Duodenal mucosa (tissue), 2 donors: ENCODE measurements around the gene PTPRN2.

Experiments used
- H3K27ac ChIP-seq: one replicate; pipeline ENCODE4 v1.7.0; 2013; ENCODE audit warnings: low read depth, low read length
- H3K27me3 ChIP-seq, 2 donors: one replicate each; pipeline ENCODE4 v1.7.0; 2013; ENCODE audit warnings: low read length in 2 of 2, control low read depth in 1 of 2; ENCODE audit not compliant: insufficient read depth in 2 of 2, control insufficient read depth in 1 of 2
- H3K36me3 ChIP-seq, 2 donors: one replicate each; pipeline ENCODE4 v1.7.0; 2013; ENCODE audit warnings: low read length in 2 of 2, control low read depth in 1 of 2; ENCODE audit not compliant: insufficient read depth in 2 of 2, control insufficient read depth in 1 of 2
- H3K4me1 ChIP-seq, 2 donors: one replicate each; pipeline ENCODE4 v1.7.0; 2013; ENCODE audit warnings: low read length in 2 of 2, control low read depth in 1 of 2; ENCODE audit not compliant: insufficient read depth in 2 of 2, control insufficient read depth in 1 of 2
- H3K4me3 ChIP-seq, 2 donors: one replicate each; pipeline ENCODE4 v1.7.0; 2013; ENCODE audit warnings: low read length in 2 of 2, low read depth in 1 of 2
- H3K9ac ChIP-seq, 2 donors: one replicate each; pipeline ENCODE4 v1.7.0; 2013; ENCODE audit warnings: low read length in 2 of 2, low read depth in 1 of 2
- H3K9me3 ChIP-seq, 2 donors: one replicate each; pipeline ENCODE4 v1.7.0; 2013; ENCODE audit warnings: low read length in 2 of 2, control low read depth in 1 of 2; ENCODE audit not compliant: control insufficient read depth in 1 of 2

PTPRN2 gene

DNA sequence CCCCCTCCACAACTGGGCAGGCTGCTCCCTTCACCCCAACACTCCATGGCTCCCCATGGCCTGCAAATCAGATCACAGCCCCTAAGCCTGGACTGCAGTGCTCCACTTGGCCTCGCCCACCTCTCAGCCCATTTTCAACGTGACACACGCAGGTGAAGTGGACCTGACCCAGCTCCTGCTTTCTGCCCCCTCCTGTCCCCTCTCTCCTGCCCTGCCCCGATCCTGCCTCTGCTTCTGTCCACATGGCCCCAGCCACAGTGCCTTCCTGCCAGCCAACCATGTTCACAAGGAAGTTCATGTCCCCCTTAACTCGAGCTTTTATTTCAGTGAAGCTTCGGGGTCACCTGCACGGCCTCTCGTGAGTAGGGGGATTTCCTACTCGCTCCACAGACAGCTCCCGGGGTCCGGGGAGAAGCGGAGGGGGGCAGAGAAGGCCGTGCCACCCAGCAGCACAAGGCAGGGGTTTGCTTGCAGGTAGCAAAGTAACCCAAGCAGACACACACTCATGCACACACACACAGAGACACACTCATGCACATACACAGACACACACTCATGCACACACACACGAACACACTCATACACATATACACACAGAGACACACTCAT, 713.3 kb downstream of the PTPRN2 start:
- no peaks in the 10 kb centered on the region for H3K9me3 ChIP-seq
- H3K9ac ChIP-seq, result no peak overlapping the region
- H3K27me3 ChIP-seq, result peaks cover 0 to 6% of the 10 kb centered on the region in 2 donors
- no peak overlapping the region for H3K27ac ChIP-seq
- no peak overlapping the region for H3K4me3 ChIP-seq
- peaks cover 0 to 5% of the 10 kb centered on the region in 2 donors for H3K4me1 ChIP-seq
- no peaks in the 10 kb centered on the region for H3K36me3 ChIP-seq

DNA sequence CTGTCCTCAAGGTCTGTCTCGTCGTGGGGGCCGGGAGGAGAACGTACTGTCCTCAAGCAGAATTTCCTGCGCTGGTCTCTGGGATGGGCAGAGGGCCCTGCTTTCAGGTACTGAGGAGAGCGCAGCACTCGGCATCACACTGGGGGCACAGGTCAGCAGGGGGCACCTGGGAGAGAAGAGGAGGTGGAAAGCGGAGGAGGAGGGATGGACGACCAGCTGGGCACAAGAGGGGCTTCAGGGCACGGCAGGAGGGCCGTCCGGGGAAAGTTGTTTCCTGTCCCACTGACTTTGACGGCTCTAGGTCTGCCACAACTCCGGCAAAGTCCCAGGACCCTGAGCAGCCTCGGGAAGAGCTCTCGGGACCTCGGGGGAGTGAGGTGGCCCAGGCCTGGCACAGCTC, 714.0 kb downstream of the PTPRN2 start:
- Histone ChIP-seq H3K9me3 (no peaks in the 10 kb centered on the region), H3K27me3 (peaks cover 0 to 6% of the 10 kb centered on the region in 2 donors), H3K4me3 (no peak overlapping the region), H3K36me3 (no peaks in the 10 kb centered on the region), H3K9ac (no peak overlapping the region), H3K4me1 (peaks cover 0 to 5% of the 10 kb centered on the region in 2 donors), H3K27ac (no peak overlapping the region)

DNA sequence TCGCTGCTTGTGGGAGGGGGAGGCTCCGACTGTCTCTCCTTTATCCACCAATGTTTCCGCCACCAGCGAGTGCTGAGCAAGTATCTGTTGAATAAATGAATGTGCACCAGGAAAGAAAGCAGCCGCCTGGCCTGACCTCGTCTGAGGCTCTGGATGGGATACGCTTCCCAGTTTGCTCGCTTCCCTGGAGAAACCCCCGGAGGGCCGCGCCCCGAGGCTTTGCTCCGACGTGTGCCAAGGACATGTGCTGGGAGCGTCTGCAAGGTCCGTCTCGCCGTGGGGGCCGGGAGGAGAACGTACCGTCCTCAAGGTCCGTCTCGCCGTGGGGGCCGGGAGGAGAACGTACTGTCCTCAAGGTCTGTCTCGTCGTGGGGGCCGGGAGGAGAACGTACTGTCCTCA, 714.4 kb downstream of the PTPRN2 start:
- H3K4me3 ChIP-seq, result no peak overlapping the region
- peaks cover 0 to 5% of the 10 kb centered on the region in 2 donors for H3K4me1 ChIP-seq
- H3K9me3 ChIP-seq, result no peaks in the 10 kb centered on the region
- H3K36me3 ChIP-seq, result no peaks in the 10 kb centered on the region
- H3K27ac ChIP-seq, result no peak overlapping the region
- H3K9ac ChIP-seq, result no peak overlapping the region
- H3K27me3 ChIP-seq, result peaks cover 0 to 6% of the 10 kb centered on the region in 2 donors

GRCh38 chr7:157872447-157872846, 715.2 kb downstream of the PTPRN2 start:
- no peak overlapping the region for H3K9ac ChIP-seq
- H3K9me3 ChIP-seq, result no peaks in the 10 kb centered on the region
- H3K4me3 ChIP-seq, result no peak overlapping the region
- H3K27me3 ChIP-seq, result peaks cover 0 to 6% of the 10 kb centered on the region in 2 donors
- H3K36me3 ChIP-seq, result no peaks in the 10 kb centered on the region
- peaks cover 0 to 5% of the 10 kb centered on the region in 2 donors for H3K4me1 ChIP-seq
- no peak overlapping the region for H3K27ac ChIP-seq

DNA sequence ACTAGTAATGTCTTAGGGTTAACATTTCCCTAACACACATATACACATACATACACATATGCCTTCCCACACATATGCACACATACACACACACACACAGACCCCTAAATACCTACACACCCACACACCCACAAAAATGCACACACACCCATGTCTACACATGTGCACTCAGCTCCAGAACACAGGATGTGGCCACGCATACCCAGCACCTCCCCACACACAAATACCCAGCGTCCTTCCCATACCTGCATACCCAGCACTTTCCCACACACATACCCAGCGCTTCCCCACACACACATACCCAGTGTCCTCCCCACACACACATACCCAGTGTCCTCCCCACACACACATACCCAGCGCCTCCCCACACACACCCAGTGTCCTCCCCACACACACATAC, 715.9 kb downstream of the PTPRN2 start:
- Histone ChIP-seq H3K9me3 (no peaks in the 10 kb centered on the region), H3K27me3 (peaks cover 0 to 6% of the 10 kb centered on the region in 2 donors), H3K9ac (no peak overlapping the region), H3K27ac (no peak overlapping the region), H3K36me3 (no peaks in the 10 kb centered on the region), H3K4me1 (peaks cover 0 to 5% of the 10 kb centered on the region in 2 donors), H3K4me3 (no peak overlapping the region)

GRCh38 chr7:157870644-157871290, 716.9 kb downstream of the PTPRN2 start:
- no peak overlapping the region for H3K9ac ChIP-seq
- peaks cover 0 to 5% of the 10 kb centered on the region in 2 donors for H3K27me3 ChIP-seq
- peaks cover 0 to 5% of the 10 kb centered on the region in 2 donors for H3K4me1 ChIP-seq
- H3K9me3 ChIP-seq, result no peaks in the 10 kb centered on the region
- H3K4me3 ChIP-seq, result no peak overlapping the region
- no peak overlapping the region for H3K27ac ChIP-seq
- H3K36me3 ChIP-seq, result no peaks in the 10 kb centered on the region

- Histone ChIP-seq H3K4me3 (no peak overlapping the region), H3K9ac (no peak overlapping the region), H3K27ac (no peak overlapping the region), H3K36me3 (no peaks in the 10 kb centered on the region), H3K9me3 (no peaks in the 10 kb centered on the region), H3K27me3 (peaks cover 0 to 2% of the 10 kb centered on the region in 2 donors), H3K4me1 (no peaks in the 10 kb centered on the region)
These were observed 717.8 kb downstream of the PTPRN2 start for GRCh38 chr7:157869793-157870192.

GRCh38 chr7:157867685-157868305, 719.8 kb downstream of the PTPRN2 start:
- Histone ChIP-seq H3K36me3 (no peaks in the 10 kb centered on the region), H3K27ac (no peak overlapping the region), H3K4me3 (no peak overlapping the region), H3K9me3 (no peaks in the 10 kb centered on the region), H3K4me1 (no peaks in the 10 kb centered on the region), H3K9ac (no peak overlapping the region), H3K27me3 (no peaks in the 10 kb centered on the region)

DNA sequence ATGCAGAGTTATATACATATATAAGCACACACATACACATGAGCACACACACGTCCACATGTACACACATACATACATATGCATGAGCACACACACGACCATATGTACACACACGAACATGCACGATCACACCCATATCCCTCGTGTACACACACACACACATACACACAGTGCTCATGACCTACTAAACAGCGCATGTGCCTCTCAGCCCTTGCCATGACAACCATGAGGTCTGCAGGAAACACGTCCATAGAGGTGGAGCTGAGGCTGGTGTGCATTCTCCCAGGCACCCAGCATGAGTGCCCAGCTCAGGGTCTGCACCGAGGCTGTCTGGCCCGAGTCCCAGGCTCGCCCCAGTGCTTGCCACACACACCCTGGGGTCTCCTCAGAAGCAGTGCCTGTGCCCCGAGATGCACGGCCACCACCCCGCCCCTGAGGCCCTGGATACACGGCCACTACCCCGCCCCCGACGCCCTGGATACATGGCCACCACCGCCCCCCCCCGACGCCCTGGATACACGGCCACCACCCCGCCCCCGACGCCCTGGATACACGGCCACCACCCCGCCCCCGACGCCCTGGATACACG, 721.2 kb downstream of the PTPRN2 start:
- Histone ChIP-seq H3K27me3 (no peaks in the 10 kb centered on the region), H3K4me1 (no peaks in the 10 kb centered on the region), H3K36me3 (no peaks in the 10 kb centered on the region), H3K9me3 (no peaks in the 10 kb centered on the region), H3K27ac (no peak overlapping the region), H3K4me3 (no peak overlapping the region), H3K9ac (no peak overlapping the region)
